ENCODE measurements around the gene RFFL. TPM values are rescaled to one million over a fixed set of nuclear protein-coding genes. Genes with fewer than 3 reads are reported as not detected.

Gene RFFL
- total and polyA plus RNA-seq, 2 donors from 2014 or later: 15.7 to 29.0 TPM

- Histone ChIP-seq H3K4me1 (ENCODE audit: control insufficient read depth in 2 of 3, insufficient read depth in 2 of 3, low read depth in 1 of 3, low read length in 3 of 3) (peaks cover 0 to 9% (median 4%) of the 10 kb centered on the region in 3 donors), H3K9ac (ENCODE audit: low read length in 3 of 3) (no peak overlapping the region), H3K27ac (ENCODE audit: low read depth in 2 of 2, low read length in 2 of 2) (no peak overlapping the region), H3K4me3 (ENCODE audit: low read length in 3 of 3) (no peak overlapping the region), H3K9me3 (ENCODE audit: control insufficient read depth in 2 of 3, insufficient read depth in 1 of 3, low read length in 3 of 3) (no peaks in the 10 kb centered on the region), H3K27me3 (ENCODE audit: control insufficient read depth, insufficient read depth, low read length) (no peaks in the 10 kb centered on the region), H3K36me3 (ENCODE audit: control insufficient read depth in 2 of 3, insufficient read depth in 3 of 3, low read length in 3 of 3) (peaks cover 0 to 11% (median 6%) of the 10 kb centered on the region in 3 donors)
- intact Hi-C loops (cut with DNase I): no loop called here
- no peak for TF ChIP-seq CTCF (IDR thresholded peaks at IDR 0.05; ENCODE audit: borderline replicate concordance, extremely low read depth, insufficient read depth)
- DNase-seq (no peak), FAIRE-seq (no peak)
These were observed 40.0 kb downstream of the RFFL start for GRCh38 chr17:35023538-35023937.

DNA sequence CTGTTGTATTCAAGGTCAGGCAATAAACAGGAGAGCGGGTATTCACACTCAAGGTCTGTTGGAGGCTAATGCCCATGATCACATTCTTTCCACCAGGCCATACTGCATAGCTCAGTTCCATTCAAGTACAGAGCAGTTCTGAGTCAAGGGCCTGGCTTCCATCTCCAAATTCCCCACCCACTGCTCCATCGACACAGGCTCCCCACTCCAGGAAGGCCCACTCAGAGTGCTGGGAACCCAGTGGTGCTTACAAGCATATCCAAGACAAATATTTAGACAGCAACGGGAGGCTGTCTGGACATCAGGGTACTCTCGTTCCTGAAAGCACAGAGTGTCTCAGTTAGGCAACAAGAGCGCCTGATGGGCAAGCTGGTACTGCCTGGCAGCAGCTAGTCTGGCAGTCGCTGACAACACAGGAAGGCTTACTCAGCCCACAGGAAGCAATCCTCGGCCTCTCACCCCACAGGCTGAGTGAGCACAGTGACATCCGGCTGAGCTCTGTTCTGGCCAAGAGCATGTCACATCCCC lies 40.9 kb downstream of the RFFL start:
- no peak for FAIRE-seq
- peak overlapping the region; percentile 28 to 86 for H3K27ac ChIP-seq (ENCODE audit: low read depth in 2 of 2, low read length in 2 of 2)

GRCh38 chr17:35021520-35022380 lies 41.8 kb downstream of the RFFL start:
- no peak overlapping the region for H3K4me3 ChIP-seq (ENCODE audit: low read length in 3 of 3)
- peak overlapping the region in 1 of 2 donors; percentile 28 for H3K27ac ChIP-seq (ENCODE audit: low read depth in 2 of 2, low read length in 2 of 2)
- FAIRE-seq (no peak), DNase-seq (no peak)
- H3K9ac ChIP-seq (ENCODE audit: low read length in 3 of 3): no peak overlapping the region
- no peaks in the 10 kb centered on the region for H3K27me3 ChIP-seq (ENCODE audit: control insufficient read depth, insufficient read depth, low read length)
- H3K4me1 ChIP-seq (ENCODE audit: control insufficient read depth in 2 of 3, insufficient read depth in 2 of 3, low read depth in 1 of 3, low read length in 3 of 3): peaks cover 0 to 9% (median 4%) of the 10 kb centered on the region in 3 donors
- H3K36me3 ChIP-seq (ENCODE audit: control insufficient read depth in 2 of 3, insufficient read depth in 3 of 3, low read length in 3 of 3): peaks cover 0 to 18% (median 6%) of the 10 kb centered on the region in 3 donors
- no peak for TF ChIP-seq CTCF (IDR thresholded peaks at IDR 0.05; ENCODE audit: borderline replicate concordance, extremely low read depth, insufficient read depth)
- intact Hi-C loops (cut with DNase I): no loop called here
- H3K9me3 ChIP-seq (ENCODE audit: control insufficient read depth in 2 of 3, insufficient read depth in 1 of 3, low read length in 3 of 3): no peaks in the 10 kb centered on the region

More for the DNA sequence above, 40.9 kb downstream of the RFFL start:
- intact Hi-C loops (cut with DNase I): no loop called here
- Histone ChIP-seq H3K36me3 (ENCODE audit: control insufficient read depth in 2 of 3, insufficient read depth in 3 of 3, low read length in 3 of 3) (peaks cover 0 to 13% (median 6%) of the 10 kb centered on the region in 3 donors), H3K27me3 (ENCODE audit: control insufficient read depth, insufficient read depth, low read length) (no peaks in the 10 kb centered on the region), H3K4me1 (ENCODE audit: control insufficient read depth in 2 of 3, insufficient read depth in 2 of 3, low read depth in 1 of 3, low read length in 3 of 3) (peaks cover 0 to 9% (median 4%) of the 10 kb centered on the region in 3 donors), H3K4me3 (ENCODE audit: low read length in 3 of 3) (no peak overlapping the region), H3K9me3 (ENCODE audit: control insufficient read depth in 2 of 3, insufficient read depth in 1 of 3, low read length in 3 of 3) (no peaks in the 10 kb centered on the region), H3K9ac (ENCODE audit: low read length in 3 of 3) (no peak overlapping the region)
- TF ChIP-seq CTCF (IDR thresholded peaks at IDR 0.05; ENCODE audit: borderline replicate concordance, extremely low read depth, insufficient read depth): no peak
- DNase-seq: peak in 4 of 5 donors; percentile 12 to 89 (median 33)
